Pancreas (tissue), 10 donors: ENCODE measurements around the gene CGRRF1. TPM values are rescaled to one million over a fixed set of nuclear protein-coding genes. Genes with fewer than 3 reads are reported as not detected.

ENCODE experiments used
- ATAC-seq, 4 donors: fragments of 200-7000 bp; cut with Tn5 transposase; one replicate each; pipeline versions ENCODE4 v1.8.0 to v1.9.1; 2020; ENCODE audit warnings: mild to moderate bottlenecking in 4 of 4, moderate library complexity in 4 of 4
- DNase-seq, 6 donors: peaks; one replicate each; pipeline ENCODE4 v3.0.0-alpha.2; 2020
- FAIRE-seq: peaks from 2 replicates; lab custom pipeline; 2012; peaks lifted over from hg19 to GRCh38; lab: Jason Lieb, UNC
- H3K27ac ChIP-seq, 4 donors: fragments of 200-600 bp; sonication (generic); 1 replicate in 3 of 4; 2 replicates in 1 of 4; pipeline versions ENCODE4 v1.5.0 to v1.8.0; 2020
- H3K27me3 ChIP-seq, 4 donors: fragments of 200-600 bp; one replicate each; pipeline ENCODE4 v1.8.0; 2021
- H3K36me3 ChIP-seq, 3 donors: fragments of 200-600 bp; sonication (generic) in 1 of 3; one replicate each; pipeline versions ENCODE4 v1.5.0 to v1.8.0; 2020 to 2021
- H3K4me1 ChIP-seq, 3 donors: fragments of 200-600 bp; one replicate each; pipeline ENCODE4 v1.8.0; 2021
- H3K4me3 ChIP-seq, 4 donors: fragments of 200-600 bp; sonication (generic) in 2 of 4; one replicate each; pipeline versions ENCODE4 v1.5.0 to v1.8.0; 2020 to 2021
- H3K9me3 ChIP-seq, 4 donors: fragments of 200-600 bp; one replicate each; pipeline ENCODE4 v1.8.0; 2021
- WGBS, 2 donors: extraction: QIAGEN DNeasy Blood & Tissue Kit; methylation state at CpG; one replicate each; pipeline ENCODE4 v1.1.7; 2013; 5-methylcytosine and 5-hydroxymethylcytosine counted together
- intact Hi-C, 3 donors: fragments of 100-400 bp; cut with DNase I; formaldehyde crosslinking; loops; one replicate each; pipeline versions ENCODE4 v1.11.1 to v1.14.2; 2022
- polyA plus RNA-seq, 2 donors: library from polyadenylated mRNA; stranded (reverse); fragments of 200-250 nt; gene quantifications; one replicate each; pipeline ENCODE4 v1.2.3, GENCODE V29; 2013
- total RNA-seq, 6 donors: library from RNA; stranded (reverse); fragmentation: NEBNext Ultra II Directional in 4 of 6; extraction: Animal tissue kit (Norgen Biotek cat#: 25700) in 4 of 6; gene quantifications; one replicate each; pipeline versions ENCODE4 v1.2.1 to v1.2.4, GENCODE V29; 2021 to 2023
- TF ChIP-seq, protein P1 (sequence below), 4 donors: fragments of 200-600 bp; sonication (generic) in 3 of 4; IDR thresholded peaks; one replicate each; pipeline versions ENCODE4 v1.5.0 to v1.8.0; 2021; ENCODE audit warnings: antibody characterized with exemption in 4 of 4
- donor health status: healthy with polysubstance abuse.
- donor health status: DM: no; HTN: no; CAD: no; lungs with moderate emphysema.
- donor health status: DM: no; HTN: no; CAD: no.
- donor health status: control.
- donor health status: control.
- donor health status: Bipolar disorder and iron deficiency.
- donor health status: DM: yes; HTN: yes; CAD: no.
- donor health status: DM: no; HTN: no; CAD: no.
- donor health status: DM: no; HTN: no; CAD: no.
- donor health status: DM: yes; HTN: yes; CAD: no.

Gene CGRRF1
- total and polyA plus RNA-seq, 8 donors: 8.3 to 17.6 (median 10.6) TPM

DNA sequence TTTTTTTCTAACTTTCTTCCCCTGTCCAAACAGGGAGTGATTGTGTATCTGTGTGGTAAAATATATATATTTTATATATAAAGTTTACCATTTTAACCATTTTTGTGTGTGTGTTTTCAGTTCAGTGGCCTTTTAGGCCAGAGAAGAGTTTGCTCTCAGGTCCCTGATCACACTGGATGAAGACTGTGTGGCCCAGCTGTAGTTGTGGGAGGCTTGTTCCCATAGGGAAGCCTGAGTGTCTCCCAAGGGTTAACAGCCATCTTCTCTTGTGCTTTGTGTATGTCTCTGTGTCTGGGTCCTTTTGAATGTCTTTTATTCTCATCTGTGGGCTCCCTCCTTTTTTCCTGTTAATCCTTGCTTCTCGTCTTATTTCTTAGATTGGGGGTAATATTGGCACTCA, 23.4 kb downstream of the CGRRF1 start:
- TF ChIP-seq, protein P1, sequence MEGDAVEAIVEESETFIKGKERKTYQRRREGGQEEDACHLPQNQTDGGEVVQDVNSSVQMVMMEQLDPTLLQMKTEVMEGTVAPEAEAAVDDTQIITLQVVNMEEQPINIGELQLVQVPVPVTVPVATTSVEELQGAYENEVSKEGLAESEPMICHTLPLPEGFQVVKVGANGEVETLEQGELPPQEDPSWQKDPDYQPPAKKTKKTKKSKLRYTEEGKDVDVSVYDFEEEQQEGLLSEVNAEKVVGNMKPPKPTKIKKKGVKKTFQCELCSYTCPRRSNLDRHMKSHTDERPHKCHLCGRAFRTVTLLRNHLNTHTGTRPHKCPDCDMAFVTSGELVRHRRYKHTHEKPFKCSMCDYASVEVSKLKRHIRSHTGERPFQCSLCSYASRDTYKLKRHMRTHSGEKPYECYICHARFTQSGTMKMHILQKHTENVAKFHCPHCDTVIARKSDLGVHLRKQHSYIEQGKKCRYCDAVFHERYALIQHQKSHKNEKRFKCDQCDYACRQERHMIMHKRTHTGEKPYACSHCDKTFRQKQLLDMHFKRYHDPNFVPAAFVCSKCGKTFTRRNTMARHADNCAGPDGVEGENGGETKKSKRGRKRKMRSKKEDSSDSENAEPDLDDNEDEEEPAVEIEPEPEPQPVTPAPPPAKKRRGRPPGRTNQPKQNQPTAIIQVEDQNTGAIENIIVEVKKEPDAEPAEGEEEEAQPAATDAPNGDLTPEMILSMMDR (IDR thresholded peaks at IDR 0.05): no peak
- WGBS, 2 donors: 88 to 89% methylated on average over 1 of the region's 1 CpG
- no peak for DNase-seq
- Histone ChIP-seq H3K27me3 (no peaks in the 10 kb centered on the region), H3K27ac (no peak overlapping the region), H3K36me3 (no peaks in the 10 kb centered on the region), H3K9me3 (no peaks in the 10 kb centered on the region), H3K4me3 (no peak overlapping the region), H3K4me1 (peaks cover 1 to 14% (median 10%) of the 10 kb centered on the region in 3 donors)
- FAIRE-seq: no peak
- intact Hi-C loops: no loop called here
- no peak for ATAC-seq

DNA sequence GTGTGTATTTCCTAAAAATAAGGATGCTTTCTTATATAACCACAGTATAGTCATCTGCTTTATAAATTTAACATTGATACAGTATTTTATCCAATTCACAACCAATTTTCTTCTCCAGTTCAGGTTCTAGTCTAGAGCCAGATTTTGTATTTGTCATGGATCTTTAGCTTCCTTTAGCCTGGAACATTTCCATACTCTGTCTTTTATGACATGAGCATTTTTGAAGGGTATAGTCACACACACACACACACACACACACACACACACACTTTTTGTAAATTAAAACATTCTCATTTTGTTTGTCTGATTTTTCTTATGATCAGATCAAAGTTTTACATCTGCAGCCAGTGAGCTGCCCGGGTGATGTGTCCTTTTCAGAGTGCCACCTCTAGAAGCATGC, 25.4 kb downstream of the CGRRF1 start:
- FAIRE-seq: no peak

DNA sequence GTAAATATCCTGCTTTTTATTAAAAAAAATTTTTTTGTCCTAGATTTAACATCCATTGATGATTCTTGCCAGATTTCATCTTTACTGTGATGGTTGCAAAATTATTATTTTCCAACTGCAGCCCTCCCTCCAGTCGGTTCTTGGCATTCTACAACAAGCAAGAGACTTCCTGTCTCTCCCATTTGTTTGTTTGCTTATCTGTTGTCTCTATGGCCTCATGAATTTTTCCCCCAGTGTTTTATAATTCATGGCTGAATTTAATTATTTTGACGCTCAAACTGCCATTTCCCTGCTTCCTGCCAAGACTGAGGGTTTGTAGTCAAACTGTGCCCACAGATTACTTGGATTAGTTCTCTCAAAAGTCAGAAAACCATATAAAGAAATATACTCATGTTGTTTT, 25.9 kb downstream of the CGRRF1 start:
- Histone ChIP-seq H3K4me3 (no peak overlapping the region), H3K36me3 (no peaks in the 10 kb centered on the region), H3K9me3 (no peaks in the 10 kb centered on the region), H3K27me3 (no peaks in the 10 kb centered on the region), H3K4me1 (peaks cover 4 to 19% (median 16%) of the 10 kb centered on the region in 3 donors), H3K27ac (no peak overlapping the region)
- TF ChIP-seq, protein P1 (IDR thresholded peaks at IDR 0.05): no peak
- WGBS, 2 donors: 68 to 77% methylated on average over 2 of the region's 2 CpGs
- no peak for ATAC-seq
- intact Hi-C loops: no loop called here
- no peak for DNase-seq
- FAIRE-seq: no peak

More for the DNA sequence above, 25.4 kb downstream of the CGRRF1 start:
- Histone ChIP-seq H3K27me3 (no peaks in the 10 kb centered on the region), H3K27ac (no peak overlapping the region), H3K4me1 (peaks cover 4 to 19% (median 16%) of the 10 kb centered on the region in 3 donors), H3K4me3 (no peak overlapping the region), H3K36me3 (no peaks in the 10 kb centered on the region), H3K9me3 (no peaks in the 10 kb centered on the region)
- WGBS, 2 donors: 93% methylated on average over 1 of the region's 1 CpG
- DNase-seq: no peak
- TF ChIP-seq, protein P1 (IDR thresholded peaks at IDR 0.05): no peak
- intact Hi-C loops: no loop called here
- ATAC-seq: no peak

DNA sequence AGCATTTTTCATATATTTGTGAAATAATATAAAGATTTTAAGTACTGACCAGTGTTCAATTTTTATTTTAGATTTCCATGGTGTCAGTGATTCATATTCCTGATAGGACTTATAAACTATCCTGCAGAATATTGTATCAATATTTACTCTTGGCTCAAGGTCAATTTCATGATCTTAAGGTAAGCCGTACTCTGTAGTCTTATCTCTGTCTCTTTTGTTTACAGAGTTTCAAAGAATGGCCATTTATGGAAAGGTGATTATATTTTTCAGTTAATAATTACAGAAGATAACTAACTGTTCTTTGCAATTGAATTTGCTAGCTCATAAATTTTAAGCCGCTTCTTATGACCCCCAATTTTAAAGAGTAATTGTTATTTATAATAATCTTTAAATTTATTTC, 27.9 kb downstream of the CGRRF1 start:
- Histone ChIP-seq H3K27me3 (no peaks in the 10 kb centered on the region), H3K4me1 (peaks cover 4 to 19% (median 16%) of the 10 kb centered on the region in 3 donors), H3K27ac (no peak overlapping the region), H3K9me3 (no peaks in the 10 kb centered on the region), H3K4me3 (no peak overlapping the region), H3K36me3 (no peaks in the 10 kb centered on the region)
- DNase-seq (no peak), ATAC-seq (peak; percentile 50 to 98 (median 86)), FAIRE-seq (peak; percentile 60)
- TF ChIP-seq, protein P1 (IDR thresholded peaks at IDR 0.05): no peak
- intact Hi-C loops: no loop called here
- 11 to 13% methylated on average over 2 of the region's 2 CpGs for WGBS, 2 donors

DNA sequence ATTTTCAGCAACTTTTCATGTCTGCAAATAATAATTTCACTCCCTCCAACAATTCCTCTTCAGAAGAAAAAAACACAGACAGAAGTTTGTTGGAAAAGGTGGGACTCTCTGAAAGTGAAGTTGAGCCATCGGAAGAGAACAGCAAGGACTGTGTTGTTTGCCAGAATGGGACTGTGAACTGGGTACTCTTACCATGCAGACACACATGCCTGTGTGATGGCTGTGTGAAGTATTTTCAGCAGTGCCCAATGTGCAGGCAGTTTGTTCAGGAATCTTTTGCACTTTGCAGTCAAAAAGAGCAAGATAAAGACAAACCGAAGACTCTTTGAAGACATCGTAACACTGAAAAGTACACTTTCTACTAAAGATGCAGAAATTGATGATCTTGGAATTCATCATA, 28.3 kb downstream of the CGRRF1 start:
- FAIRE-seq (no peak), DNase-seq (no peak), ATAC-seq (peak in 3 of 4 donors; percentile 45 to 63 (median 60))
- Histone ChIP-seq H3K27ac (no peak overlapping the region), H3K27me3 (no peaks in the 10 kb centered on the region), H3K9me3 (no peaks in the 10 kb centered on the region), H3K4me3 (no peak overlapping the region), H3K36me3 (no peaks in the 10 kb centered on the region), H3K4me1 (peaks cover 4 to 19% (median 16%) of the 10 kb centered on the region in 3 donors)
- 62 to 65% methylated on average over 3 of the region's 3 CpGs for WGBS, 2 donors
- TF ChIP-seq, protein P1 (IDR thresholded peaks at IDR 0.05): no peak
- intact Hi-C loops: no loop called here
